Stimulated activated CD4-positive, alpha-beta T cell treated with anti-CD3 and anti-CD28 coated beads, Interleukin-15, amount 100 ng/mL, for 48 hours (primary cell): Measurements from ENCODE around the gene RAB11A.
A peak's percentile ranks its signal among the peaks of the same experiment; 100 is the strongest.
"Not testable (repeated sequence)": the region's sequence is repeated elsewhere in the genome, so short reads cannot be mapped to it uniquely, and the experiment has no call there.

ENCODE experiments used
- DNase-seq, 2 donors: peaks; one replicate each; pipeline ENCODE4 v3.0.0-alpha.2; 2020; ENCODE audit warnings: low read depth in 2 of 2

Gene RAB11A

GRCh38 chr15:65845826-65846519 lies 23.3 kb upstream of the RAB11A start:
- DNase-seq: no peak

- no peak for DNase-seq
These were observed 21.3 kb upstream of the RAB11A start for GRCh38 chr15:65847989-65848388.

- DNase-seq: no peak
These were observed 17.3 kb upstream of the RAB11A start for GRCh38 chr15:65851981-65852380.

- DNase-seq: peak; percentile 60 to 76
These were observed 12.4 kb upstream of the RAB11A start for GRCh38 chr15:65856821-65857455.

GRCh38 chr15:65857718-65858402 lies 11.4 kb upstream of the RAB11A start:
- no peak for DNase-seq

GRCh38 chr15:65862682-65863081 lies 6.6 kb upstream of the RAB11A start:
- peak; percentile 54 to 68 for DNase-seq

- DNase-seq: no peak
These were observed 6.2 kb upstream of the RAB11A start for GRCh38 chr15:65863106-65863505.

- no peak for DNase-seq
These were observed 2.0 kb upstream of the RAB11A start for GRCh38 chr15:65867244-65867643.

- not testable (repeated sequence) for DNase-seq
These were observed 1.4 kb upstream of the RAB11A start for GRCh38 chr15:65867933-65868332.

GRCh38 chr15:65868546-65869125 lies 655 bp upstream of the RAB11A start:
- DNase-seq: no peak

GRCh38 chr15:65869954-65870871 lies 922 bp downstream of the RAB11A start:
- DNase-seq: no peak

GRCh38 chr15:65870889-65871533 lies 1.7 kb downstream of the RAB11A start:
- DNase-seq: no peak

- DNase-seq: not testable (repeated sequence)
These were observed 2.6 kb downstream of the RAB11A start for GRCh38 chr15:65871886-65872285.

GRCh38 chr15:65872596-65872995 lies 3.3 kb downstream of the RAB11A start:
- DNase-seq: not testable (repeated sequence)

GRCh38 chr15:65873256-65873655 lies 4.0 kb downstream of the RAB11A start:
- no peak for DNase-seq

GRCh38 chr15:65875458-65875857 lies 6.2 kb downstream of the RAB11A start:
- no peak for DNase-seq

GRCh38 chr15:65877749-65878148 lies 8.5 kb downstream of the RAB11A start:
- DNase-seq: no peak

GRCh38 chr15:65881766-65882434 lies 12.6 kb downstream of the RAB11A start:
- DNase-seq: no peak

- no peak for DNase-seq
These were observed 14.3 kb downstream of the RAB11A start for GRCh38 chr15:65883571-65883970.

GRCh38 chr15:65884511-65884910 lies 15.2 kb downstream of the RAB11A start:
- no peak for DNase-seq
